GM12801 (cell line): Measurements from ENCODE around the gene CPVL.

ENCODE experiments used
- CTCF ChIP-seq: IDR thresholded peaks from one replicate; pipeline ENCODE4 v1.5.1; 2011; ENCODE audit warnings: control low read depth; ENCODE audit not compliant: insufficient read length; ENCODE audit errors: extremely low read depth

CPVL gene

GRCh38 chr7:28980451-28981160 is 165.7 kb downstream of the CPVL start:
- TF ChIP-seq CTCF: no peak

GRCh38 chr7:28979776-28980175 is 166.6 kb downstream of the CPVL start:
- TF ChIP-seq CTCF: no peak

- no peak for TF ChIP-seq CTCF
Measured at GRCh38 chr7:28977881-28978280, 168.5 kb downstream of the CPVL start.

- TF ChIP-seq CTCF: no peak
Measured at GRCh38 chr7:28976022-28976421, 170.3 kb downstream of the CPVL start.

- TF ChIP-seq CTCF: no peak
Measured at GRCh38 chr7:28973591-28973990, 172.7 kb downstream of the CPVL start.

GRCh38 chr7:28964056-28964455 is 182.3 kb downstream of the CPVL start:
- no peak for TF ChIP-seq CTCF

- TF ChIP-seq CTCF: no peak
Measured at GRCh38 chr7:28961972-28962371, 184.4 kb downstream of the CPVL start.
